Endothelial cell of umbilical vein (primary cell): ENCODE measurements around the gene HBP1. TPM values are rescaled to one million over a fixed set of nuclear protein-coding genes. Genes with fewer than 3 reads are reported as not detected.

Experiments
- BruUV-seq: library from RNA; stranded (reverse); fragments of 400-500 nt; replicated peaks from 2 replicates; lab custom pipeline; 2021; lab: Mats Ljungman, UMichigan
- CTCF ChIA-PET: fragments of 300-600, 350-600 bp; sonication (Branson Sonifier 250); formaldehyde crosslinking; loops from one replicate; lab custom pipeline; 2021; ENCODE audit warnings: antibody characterized with exemption, inconsistent platforms; lab: Charles Lee
- POLR2A ChIA-PET: fragments of 300-600, 350-600 bp; sonication (Branson Sonifier 250); formaldehyde crosslinking; loops from one replicate; lab custom pipeline; 2021; ENCODE audit warnings: antibody characterized with exemption, inconsistent platforms; lab: Charles Lee
- DNase-seq: peaks from one replicate; pipeline ENCODE4 v3.0.0-alpha.2; 2011; ENCODE audit warnings: low read depth, low spot score
- FAIRE-seq: peaks from 2 replicates; lab custom pipeline; 2011; peaks lifted over from hg19 to GRCh38; lab: Jason Lieb, UNC
- H2AFZ ChIP-seq: 2 replicates; pipeline ENCODE4 v1.6.0; 2012; ENCODE audit warnings: low read depth, low read length, control low read depth, inconsistent platforms
- H3K27ac ChIP-seq: 2 replicates; pipeline ENCODE4 v1.5.1; 2011; ENCODE audit warnings: low read depth, mild to moderate bottlenecking, control low read depth, low read length, moderate library complexity; ENCODE audit not compliant: insufficient read depth
- H3K27me3 ChIP-seq, 2 experiments: 2 replicates each; pipeline versions ENCODE4 v1.6.0 to v1.6.1; 2011; ENCODE audit warnings: low read length in 2 of 2, mixed read lengths in 1 of 2; ENCODE audit not compliant: control insufficient read depth in 2 of 2, insufficient read depth in 2 of 2
- H3K36me3 ChIP-seq, 2 experiments: 2 replicates in 1 of 2; 3 replicates in 1 of 2; pipeline ENCODE4 v1.5.1; 2011; ENCODE audit warnings: low read length in 2 of 2, mild to moderate bottlenecking in 1 of 2, moderate library complexity in 1 of 2; ENCODE audit not compliant: control insufficient read depth in 2 of 2, insufficient read depth in 2 of 2; ENCODE audit errors: extremely low read depth in 1 of 2
- H3K4me1 ChIP-seq: 3 replicates; pipeline ENCODE4 v1.5.1; 2011; ENCODE audit warnings: mild to moderate bottlenecking, low read length; ENCODE audit not compliant: control insufficient read depth, insufficient read depth; ENCODE audit errors: extremely low read depth
- H3K4me2 ChIP-seq: 2 replicates; pipeline ENCODE4 v1.6.1; 2011; ENCODE audit warnings: low read length, control low read depth, mixed read lengths; ENCODE audit not compliant: insufficient read depth
- H3K4me3 ChIP-seq, 3 experiments: fragments of 200-600 bp in 1 of 3; sonication (generic), shearing (Covaris generic) in 1 of 3; replicated peaks in 1 of 3; 2 replicates each; pipeline ENCODE4 v1.5.1; 2011 to 2016; ENCODE audit warnings: control low read depth in 3 of 3, low read length in 3 of 3, mild to moderate bottlenecking in 2 of 3, inconsistent platforms in 1 of 3, low read depth in 1 of 3, moderate library complexity in 1 of 3; ENCODE audit not compliant: insufficient read depth in 1 of 3
- H3K79me2 ChIP-seq: 2 replicates; pipeline ENCODE4 v1.6.0; 2012; ENCODE audit warnings: low read length, inconsistent platforms; ENCODE audit not compliant: control insufficient read depth, insufficient read depth
- H3K9ac ChIP-seq: replicated peaks from 2 replicates; pipeline ENCODE3; 2011; ENCODE audit warnings: low read length, control low read depth; ENCODE audit not compliant: insufficient read depth; ENCODE audit errors: extremely low read depth
- H3K9me1 ChIP-seq: replicated peaks from 3 replicates; pipeline ENCODE4 v1.6.0; 2011; ENCODE audit warnings: mild to moderate bottlenecking, low read length; ENCODE audit not compliant: control insufficient read depth, insufficient read depth; ENCODE audit errors: extremely low read depth
- H3K9me3 ChIP-seq: replicated peaks from 2 replicates; pipeline ENCODE4 v1.5.1; 2012; ENCODE audit warnings: low read length, inconsistent platforms; ENCODE audit not compliant: control insufficient read depth, insufficient read depth
- H4K20me1 ChIP-seq: replicated peaks from 2 replicates; pipeline ENCODE3; 2011; ENCODE audit warnings: mild to moderate bottlenecking, low read length; ENCODE audit not compliant: control insufficient read depth, insufficient read depth; ENCODE audit errors: extremely low read depth
- CTCF ChIP-seq, 2 donors: IDR thresholded peaks; 1 replicate in 1 of 2; 2 replicates in 1 of 2; pipeline ENCODE4 v1.5.1; 2011; ENCODE audit warnings: low read length in 2 of 2, mild to moderate bottlenecking in 2 of 2, moderate library complexity in 2 of 2, control low read depth in 1 of 2, inconsistent platforms in 1 of 2, low read depth in 1 of 2; ENCODE audit not compliant: insufficient read depth in 1 of 2; ENCODE audit errors: extremely low read depth in 1 of 2
- EZH2 ChIP-seq: IDR thresholded peaks from 2 replicates; pipeline ENCODE4 v1.6.1; 2012; ENCODE audit warnings: borderline replicate concordance, low read depth, mild to moderate bottlenecking, moderate library complexity, low read length, inconsistent platforms; ENCODE audit not compliant: severe bottlenecking
- FOS ChIP-seq: IDR thresholded peaks from 2 replicates; pipeline ENCODE4 v1.6.1; 2011; ENCODE audit warnings: mild to moderate bottlenecking, low read length, moderate library complexity, borderline replicate concordance; ENCODE audit not compliant: insufficient read depth
- GATA2 ChIP-seq: IDR thresholded peaks from 2 replicates; pipeline ENCODE4 v1.7.0; 2011; ENCODE audit warnings: low read depth, mild to moderate bottlenecking, moderate library complexity, mixed read lengths, low read length; ENCODE audit not compliant: insufficient read length, insufficient read depth
- JUN ChIP-seq: IDR thresholded peaks from 2 replicates; pipeline ENCODE4 v1.6.1; 2011; ENCODE audit warnings: borderline replicate concordance, low read depth; ENCODE audit not compliant: insufficient read length, insufficient read depth
- MAX ChIP-seq: IDR thresholded peaks from 2 replicates; pipeline ENCODE4 v1.6.1; 2011; ENCODE audit not compliant: insufficient read depth, insufficient read length
- MYC ChIP-seq: IDR thresholded peaks from one replicate; pipeline ENCODE4 v1.6.1; 2011; ENCODE audit warnings: mild to moderate bottlenecking, low read depth, low read length
- POLR2A ChIP-seq: IDR thresholded peaks from 2 replicates; pipeline ENCODE4 v1.6.1; 2012; ENCODE audit warnings: low read depth, mild to moderate bottlenecking, control low read depth, low read length
- POLR2AphosphoS5 ChIP-seq: IDR thresholded peaks from 2 replicates; pipeline ENCODE4 v1.6.1; 2012; ENCODE audit warnings: low read depth, mild to moderate bottlenecking, control low read depth, low read length, moderate library complexity; ENCODE audit not compliant: insufficient read depth
- dilution Hi-C: fragments of 300-500 bp; cut with MboI; formaldehyde crosslinking; loops from one replicate; pipeline ENCODE4 v1.15.0; 2019; ENCODE audit warnings: low sequenced_read_pairs; ENCODE audit not compliant: extremely low pct_ligation_motif_present
- intact Hi-C: fragments of 100-400 bp; cut with micrococcal nuclease; formaldehyde crosslinking; loops from one replicate; pipeline ENCODE4 v1.10.0; 2022
- polyA plus RNA-seq, 4 experiments: library from polyadenylated mRNA; depleted of rRNA in 3 of 4; stranded (reverse) in 3 of 4; unstranded in 1 of 4; fragments of >200 nt; gene quantifications; 2 replicates each; pipeline versions ENCODE4 v1.2.1 to v1.2.3, GENCODE V29; 2011 to 2012; ENCODE audit warnings: missing spikeins in 1 of 4
- total RNA-seq: library from RNA; stranded (reverse); gene quantifications from 2 replicates; pipeline ENCODE4 v1.2.3, GENCODE V29; 2021

Gene HBP1
- total and polyA plus RNA-seq, 2 donors (not counting 3 experiments of a cell fraction or from before 2014, with no cell fraction given) = 49.6 to 63.4 TPM

- Histone ChIP-seq H3K9me3 (no peaks in the 10 kb centered on the region), H3K9me1 (no peaks in the 10 kb centered on the region), H3K36me3 (peaks cover 0 to 2% of the 10 kb centered on the region in 2 experiments), H3K27me3 (no peaks in the 10 kb centered on the region), H4K20me1 (no peaks in the 10 kb centered on the region), H2AFZ (no peak overlapping the region), H3K79me2 (no peaks in the 10 kb centered on the region), H3K4me2 (no peak overlapping the region), H3K27ac (no peak overlapping the region), H3K9ac (no peak overlapping the region), H3K4me1 (peaks cover 17% of the 10 kb centered on the region), H3K4me3 (no peak overlapping the region)
- ChIA-PET POLR2A (interaction anchor here (0.7 kb wide), 1 partner anchor 25 kb away, joined by 3 read pairs; no protein-coding TSS in a partner anchor), CTCF (interaction anchor here (1.9 kb wide), 1 partner anchor 8 kb away, joined by 4 read pairs; no protein-coding TSS in a partner anchor)
- FAIRE-seq (no peak), DNase-seq (no peak)
- TF ChIP-seq FOS (no peak), POLR2AphosphoS5 (no peak), JUN (no peak), EZH2 (no peak), POLR2A (no peak), MAX (no peak), MYC (no peak), GATA2 (no peak), CTCF (IDR thresholded peaks at IDR 0.05; ENCODE audit: extremely low read depth in 1 of 2, insufficient read depth in 1 of 2, low read depth in 1 of 2, low read length in 2 of 2) (no peak)
- dilution Hi-C loops (no loop called here), intact Hi-C loops (no loop called here)
- BruUV-seq = no TSS peak
Observed at GRCh38 chr7:107228291-107228690, 59.5 kb downstream of the HBP1 start.
